K562 (cell line): ENCODE measurements around the gene PITPNM1. TPM values are rescaled to one million over a fixed set of nuclear protein-coding genes. Genes with fewer than 3 reads are reported as not detected.

Experiments
- ATAC-seq: fragments of 200-7000 bp; cut with Tn5 transposase; 3 replicates; pipeline ENCODE4 v1.9.1; 2020; ENCODE audit warnings: moderate library complexity
- BruUV-seq: library from RNA; stranded (reverse); fragments of 400-500 nt; replicated peaks from 2 replicates; lab custom pipeline; 2021; lab: Mats Ljungman, UMichigan
- CTCF ChIA-PET: fragments of 300-600 bp; formaldehyde crosslinking; extraction: SDS; loops from one replicate; lab custom pipeline; 2021; ENCODE audit warnings: low intra/inter-chr PET ratio; lab: Yijun Ruan, JAX
- POLR2A ChIA-PET: fragments of 300-600, 350-650 bp; sonication (Branson Sonifier 250); formaldehyde crosslinking; extraction: SDS; loops from one replicate; lab custom pipeline; 2021; ENCODE audit warnings: antibody characterized with exemption, inconsistent platforms; lab: Yijun Ruan, JAX
- DNase-seq, 4 experiments: peaks; one replicate each; pipeline versions ENCODE4 v3.0.0 to v3.0.0-alpha.2; 2011 to 2018; ENCODE audit warnings: low spot score in 3 of 4, mixed read lengths in 3 of 4; ENCODE audit errors: extremely low read depth in 1 of 4
- FAIRE-seq: peaks from 2 replicates; lab custom pipeline; 2011; peaks lifted over from hg19 to GRCh38; lab: Jason Lieb, UNC
- H2AFZ ChIP-seq: 2 replicates; pipeline ENCODE4 v1.6.0; 2011; ENCODE audit warnings: low read depth, low read length, control low read depth, inconsistent platforms
- H3K27ac ChIP-seq: fragments of 200-600 bp; 3 replicates; pipeline ENCODE4 v1.8.0; 2011; ENCODE audit warnings: low read depth, mild to moderate bottlenecking, control low read depth, inconsistent platforms, low read length, moderate library complexity, mixed read lengths; ENCODE audit errors: extremely low read depth
- H3K27me3 ChIP-seq, 2 experiments: fragments of 300-600 bp in 1 of 2; 2 replicates in 1 of 2; 3 replicates in 1 of 2; pipeline versions ENCODE4 v1.6.0 to v1.8.0; 2011; ENCODE audit warnings: inconsistent platforms in 2 of 2, low read length in 2 of 2, mild to moderate bottlenecking in 1 of 2, mixed read lengths in 1 of 2, moderate library complexity in 1 of 2; ENCODE audit not compliant: control insufficient read depth in 2 of 2, insufficient read depth in 2 of 2
- H3K36me3 ChIP-seq: fragments of 300-600 bp; 3 replicates; pipeline ENCODE4 v1.8.0; 2011; ENCODE audit warnings: mild to moderate bottlenecking, low read length, inconsistent platforms; ENCODE audit not compliant: control insufficient read depth, insufficient read depth
- H3K4me1 ChIP-seq, 2 experiments: fragments of 200-600 bp in 1 of 2; replicated peaks in 1 of 2; 2 replicates in 1 of 2; 3 replicates in 1 of 2; pipeline versions ENCODE4 v1.5.1 to v1.8.0; 2011; ENCODE audit warnings: inconsistent platforms in 2 of 2, low read length in 2 of 2, mild to moderate bottlenecking in 1 of 2, mixed read lengths in 1 of 2, moderate library complexity in 1 of 2; ENCODE audit not compliant: control insufficient read depth in 2 of 2, insufficient read depth in 2 of 2
- H3K4me2 ChIP-seq: 2 replicates; pipeline ENCODE4 v1.6.1; 2011; ENCODE audit warnings: low read length, control low read depth, inconsistent platforms, mixed read lengths; ENCODE audit not compliant: insufficient read depth
- H3K4me3 ChIP-seq: fragments of 200-600 bp; sonication (generic), shearing (Covaris generic); 2 replicates; pipeline ENCODE4 v1.5.1; 2016; ENCODE audit warnings: control low read depth, inconsistent platforms
- H3K79me2 ChIP-seq: fragments of 200-600 bp; 3 replicates; pipeline ENCODE4 v1.8.0; 2011; ENCODE audit warnings: low read length, inconsistent platforms; ENCODE audit not compliant: control insufficient read depth, insufficient read depth
- H3K9ac ChIP-seq, 2 experiments: 2 replicates each; pipeline versions ENCODE4 v1.6.0 to v1.6.1; 2011; ENCODE audit warnings: low read depth in 2 of 2, low read length in 2 of 2, control low read depth in 1 of 2, inconsistent platforms in 1 of 2, mild to moderate bottlenecking in 1 of 2, mixed read lengths in 1 of 2; ENCODE audit not compliant: insufficient read depth in 1 of 2
- H3K9me1 ChIP-seq: one replicate; pipeline ENCODE4 v1.6.0; 2011; ENCODE audit warnings: inconsistent platforms, mild to moderate bottlenecking, low read length, moderate library complexity; ENCODE audit not compliant: control insufficient read depth, insufficient read depth
- H3K9me3 ChIP-seq: replicated peaks from 2 replicates; pipeline ENCODE4 v1.5.1; 2011; ENCODE audit warnings: low read depth, low read length, inconsistent platforms; ENCODE audit not compliant: control insufficient read depth, insufficient read depth
- H4K20me1 ChIP-seq: replicated peaks from 2 replicates; pipeline ENCODE4 v1.6.1; 2011; ENCODE audit warnings: low read length, inconsistent platforms, mixed read lengths; ENCODE audit not compliant: control insufficient read depth, insufficient read depth
- BCOR ChIP-seq: fragments of 450-650 bp; IDR thresholded peaks from 2 replicates; pipeline ENCODE4 v1.6.1; 2016
- CBFA2T2 ChIP-seq: fragments of 450-650 bp; conservative IDR thresholded peaks from 2 replicates; pipeline ENCODE4 v1.6.1; 2017; ENCODE audit warnings: mild to moderate bottlenecking
- CTBP1 ChIP-seq: fragments of 450-650 bp; IDR thresholded peaks from 2 replicates; pipeline ENCODE4 v1.6.1; 2016; ENCODE audit warnings: borderline replicate concordance
- DNMT1 ChIP-seq: fragments of 450-650 bp; IDR thresholded peaks from 2 replicates; pipeline ENCODE4 v1.6.1; 2016; ENCODE audit warnings: antibody characterized with exemption, mild to moderate bottlenecking
- FUS ChIP-seq: fragments of 200-400 bp; formaldehyde crosslinking; optimal IDR thresholded peaks from 2 replicates; pipeline ENCODE3; 2017; ENCODE audit warnings: low read depth, low read length
- HNRNPK ChIP-seq: fragments of 200-400 bp; formaldehyde crosslinking; IDR thresholded peaks from one replicate; pipeline ENCODE4 v1.6.1; 2018; ENCODE audit warnings: mild to moderate bottlenecking, low read depth, low read length; ENCODE audit not compliant: poor library complexity, severe bottlenecking
- KLF6 ChIP-seq: fragments of 250-450 bp; sonication (Bioruptor Pico); IDR thresholded peaks from 2 replicates; pipeline ENCODE4 v1.4.0; 2020; ENCODE audit warnings: mild to moderate bottlenecking, moderate library complexity, borderline replicate concordance
- LEF1 ChIP-seq: fragments of 450-650 bp; IDR thresholded peaks from 2 replicates; pipeline ENCODE4 v1.6.1; 2016; ENCODE audit warnings: mild to moderate bottlenecking
- NFYB ChIP-seq: IDR thresholded peaks from 2 replicates; pipeline ENCODE4 v1.6.1; 2011; ENCODE audit warnings: mild to moderate bottlenecking, moderate library complexity; ENCODE audit not compliant: insufficient read length; ENCODE audit errors: extremely low read depth
- POLR2A ChIP-seq: fragments of 450-650 bp; conservative IDR thresholded peaks from 2 replicates; pipeline ENCODE4 v1.6.1; 2016
- PPARD ChIP-seq: fragments of 250-450 bp; sonication (Bioruptor Pico); IDR thresholded peaks from 2 replicates; pipeline ENCODE4 v1.8.0; 2022; ENCODE audit warnings: inconsistent platforms, mild to moderate bottlenecking, moderate library complexity
- STAT5A ChIP-seq: IDR thresholded peaks from 2 replicates; pipeline ENCODE4 v1.6.1; 2012; ENCODE audit warnings: low read length, inconsistent platforms, borderline replicate concordance
- THRB ChIP-seq: fragments of 450-650 bp; formaldehyde crosslinking; conservative IDR thresholded peaks from 2 replicates; pipeline ENCODE4 v1.4.0; 2022; ENCODE audit warnings: mild to moderate bottlenecking, missing genetic modification characterization
- ZNF316 ChIP-seq: fragments of 450-650 bp; IDR thresholded peaks from 2 replicates; pipeline ENCODE4 v1.6.1; 2016
- WGBS: fragments of 100-300 bp; shearing (Covaris generic); methylation state at CpG from one replicate; pipeline ENCODE4 v1.1.6; 2016; ENCODE audit warnings: low coverage, mixed read lengths; ENCODE audit not compliant: insufficient coverage; ENCODE audit errors: missing lambda C conversion rate; 5-methylcytosine and 5-hydroxymethylcytosine counted together
- in situ Hi-C: fragments of 300-500 bp; cut with MboI; formaldehyde crosslinking; loops from 4 replicates; pipeline ENCODE4 v1.15.0; 2018; ENCODE audit warnings: inconsistent platforms, mixed read lengths
- intact Hi-C: fragments of 100-400 bp; cut with micrococcal nuclease; formaldehyde crosslinking; loops from 2 replicates; pipeline ENCODE4 v1.14.2; 2022
- polyA plus RNA-seq, 8 experiments: library from polyadenylated mRNA; depleted of rRNA in 4 of 8; stranded (reverse) in 5 of 8; unstranded in 3 of 8; fragments of >200 nt; fragmentation: Nextera tagmentation in 2 of 8; fragmentation: Illumina TruSeq in 1 of 8; extraction: Ambion mirVana in 2 of 8; extraction: Trizol in 1 of 8; gene quantifications; 2 replicates each; pipeline versions ENCODE4 v1.2.1 to v1.2.3, GENCODE V29; 2011 to 2014; ENCODE audit warnings: inconsistent platforms in 1 of 8, missing spikeins in 1 of 8
- total RNA-seq, 7 experiments: library from RNA; depleted of rRNA in 6 of 7; stranded (reverse); fragments of >200 nt in 6 of 7; fragmentation: Illumina TruSeq in 2 of 7; extraction: Trizol in 2 of 7; gene quantifications; 2 replicates each; pipeline versions ENCODE4 v1.2.1 to v1.2.3, GENCODE V29; 2011 to 2021; ENCODE audit warnings: low replicate concordance in 1 of 7
- TF ChIP-seq, protein P1 (sequence below): fragments of 250-450 bp; sonication (Bioruptor Pico); IDR thresholded peaks from 2 replicates; pipeline ENCODE4 v1.5.0; 2021
- TF ChIP-seq, protein P2 (sequence below): fragments of 450-650 bp; IDR thresholded peaks from 2 replicates; pipeline ENCODE4 v1.6.1; 2014; ENCODE audit warnings: low read depth, mild to moderate bottlenecking, moderate library complexity, borderline replicate concordance
- TF ChIP-seq, protein P3 (sequence below): fragments of 450-650 bp; IDR thresholded peaks from 2 replicates; pipeline ENCODE4 v1.6.1; 2016; ENCODE audit warnings: antibody characterized with exemption

PITPNM1 gene
- total and polyA plus RNA-seq, 9 of the 15 experiments (the other 6 are each of a cell fraction or from before 2014, with no cell fraction given) = 0.11 to 53.7 (median 16.0) TPM

- no peak for TF ChIP-seq THRB
- TF ChIP-seq KLF6 (CRISPR knock-in tag) = 0 out of 2 replicates have a peak, but pooled peaks have one; percentile 29
- TF ChIP-seq ZNF316 = peak; percentile 79
- 0 out of 2 replicates have a peak, but pooled peaks have one; percentile 30 for TF ChIP-seq LEF1
- peak; percentile 56; the same call in 1 of the 2 replicates for TF ChIP-seq CTBP1
Measured at GRCh38 chr11:67463680-67464410, 41.3 kb downstream of the PITPNM1 start (continued).

- in situ Hi-C loops = no loop called here
- TF ChIP-seq BCOR = peak; percentile 50; the same call in 1 of the 2 replicates
- no peak for TF ChIP-seq FUS
- TF ChIP-seq DNMT1 = no peak
- TF ChIP-seq, protein P1, sequence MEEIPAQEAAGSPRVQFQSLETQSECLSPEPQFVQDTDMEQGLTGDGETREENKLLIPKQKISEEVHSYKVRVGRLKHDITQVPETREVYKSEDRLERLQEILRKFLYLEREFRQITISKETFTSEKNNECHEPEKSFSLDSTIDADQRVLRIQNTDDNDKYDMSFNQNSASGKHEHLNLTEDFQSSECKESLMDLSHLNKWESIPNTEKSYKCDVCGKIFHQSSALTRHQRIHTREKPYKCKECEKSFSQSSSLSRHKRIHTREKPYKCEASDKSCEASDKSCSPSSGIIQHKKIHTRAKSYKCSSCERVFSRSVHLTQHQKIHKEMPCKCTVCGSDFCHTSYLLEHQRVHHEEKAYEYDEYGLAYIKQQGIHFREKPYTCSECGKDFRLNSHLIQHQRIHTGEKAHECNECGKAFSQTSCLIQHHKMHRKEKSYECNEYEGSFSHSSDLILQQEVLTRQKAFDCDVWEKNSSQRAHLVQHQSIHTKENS (CRISPR knock-in tag) = no peak
- TF ChIP-seq, protein P2, sequence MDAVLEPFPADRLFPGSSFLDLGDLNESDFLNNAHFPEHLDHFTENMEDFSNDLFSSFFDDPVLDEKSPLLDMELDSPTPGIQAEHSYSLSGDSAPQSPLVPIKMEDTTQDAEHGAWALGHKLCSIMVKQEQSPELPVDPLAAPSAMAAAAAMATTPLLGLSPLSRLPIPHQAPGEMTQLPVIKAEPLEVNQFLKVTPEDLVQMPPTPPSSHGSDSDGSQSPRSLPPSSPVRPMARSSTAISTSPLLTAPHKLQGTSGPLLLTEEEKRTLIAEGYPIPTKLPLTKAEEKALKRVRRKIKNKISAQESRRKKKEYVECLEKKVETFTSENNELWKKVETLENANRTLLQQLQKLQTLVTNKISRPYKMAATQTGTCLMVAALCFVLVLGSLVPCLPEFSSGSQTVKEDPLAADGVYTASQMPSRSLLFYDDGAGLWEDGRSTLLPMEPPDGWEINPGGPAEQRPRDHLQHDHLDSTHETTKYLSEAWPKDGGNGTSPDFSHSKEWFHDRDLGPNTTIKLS = no peak
- TF ChIP-seq PPARD (CRISPR knock-in tag) = no peak
- no peak for TF ChIP-seq POLR2A
- no peak for TF ChIP-seq HNRNPK
- TF ChIP-seq, protein P3, sequence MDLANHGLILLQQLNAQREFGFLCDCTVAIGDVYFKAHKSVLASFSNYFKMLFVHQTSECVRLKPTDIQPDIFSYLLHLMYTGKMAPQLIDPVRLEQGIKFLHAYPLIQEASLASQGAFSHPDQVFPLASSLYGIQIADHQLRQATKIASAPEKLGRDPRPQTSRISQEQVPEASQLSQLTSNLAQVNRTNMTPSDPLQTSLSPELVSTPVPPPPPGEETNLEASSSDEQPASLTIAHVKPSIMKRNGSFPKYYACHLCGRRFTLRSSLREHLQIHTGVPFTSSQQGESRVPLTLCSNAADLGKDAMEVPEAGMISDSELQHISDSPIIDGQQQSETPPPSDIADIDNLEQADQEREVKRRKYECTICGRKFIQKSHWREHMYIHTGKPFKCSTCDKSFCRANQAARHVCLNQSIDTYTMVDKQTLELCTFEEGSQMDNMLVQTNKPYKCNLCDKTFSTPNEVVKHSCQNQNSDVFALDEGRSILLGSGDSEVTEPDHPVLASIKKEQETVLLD = 0 out of 2 replicates have a peak, but pooled peaks have one; percentile 24
- TF ChIP-seq NFYB = no peak
- no peak for TF ChIP-seq STAT5A
- TF ChIP-seq CBFA2T2 = no peak
Measured at GRCh38 chr11:67463186-67463585, 42.0 kb downstream of the PITPNM1 start.

More at GRCh38 chr11:67463186-67463585, 42.0 kb downstream of the PITPNM1 start:
- no peaks in the 10 kb centered on the region for H4K20me1 ChIP-seq
- H3K4me1 ChIP-seq = peaks cover 18 to 45% of the 10 kb centered on the region in 2 experiments; a peak in 4 of 5 replicates
- H3K36me3 ChIP-seq = no peaks in the 10 kb centered on the region
- H3K4me3 ChIP-seq = no peak overlapping the region
- ATAC-seq (peak; percentile 44), DNase-seq (peak; percentile 49 to 73 (median 56)), FAIRE-seq (peak; percentile 23)
- CTCF ChIA-PET = no interaction called here
- H3K4me2 ChIP-seq = peak overlapping the region; percentile 80
- H3K9ac ChIP-seq = peak overlapping the region; percentile 78 to 82; a peak in 3 of 4 replicates
- 12% methylated on average over 10 of the region's 10 CpGs for WGBS
- no peaks in the 10 kb centered on the region for H3K9me3 ChIP-seq
- H3K27me3 ChIP-seq = no peaks in the 10 kb centered on the region
- intact Hi-C loops = no loop called here
- peak overlapping the region; percentile 86 for H3K27ac ChIP-seq
- H3K9me1 ChIP-seq = no peaks in the 10 kb centered on the region
- POLR2A ChIA-PET = interaction anchor here (0.6 to 1.8 kb wide), 5 partner anchors 12 to 1232 kb away, joined by 3 to 5 read pairs (median 4); partner anchors contain the start of genes AIP and RPS6KB2
- H3K79me2 ChIP-seq = peaks cover 8% of the 10 kb centered on the region
- no TSS peak for BruUV-seq
- H2AFZ ChIP-seq = peak overlapping the region; percentile 84
